ENCODE results near the gene VCAN.

GRCh38 chr5:83540105-83540504, 68.6 kb downstream of the VCAN start:
- TF ChIP-seq EP300 (IDR thresholded peaks at IDR 0.05; ENCODE audit: low read depth) (no peak), CTCF (IDR thresholded peaks at IDR 0.05) (no peak), POLR2A (IDR thresholded peaks at IDR 0.05) (no peak), POLR2AphosphoS5 (IDR thresholded peaks at IDR 0.05) (no peak)

Data from transverse colon (tissue), 4 donors.